GM21737 (cell line): ENCODE data around the gene PPP1R13B.
A peak's percentile ranks its signal among the peaks of the same experiment; 100 is the strongest.

ENCODE experiments used
- ATAC-seq: cut with Tn5 transposase; IDR thresholded peaks from one replicate; pipeline ENCODE4 v1.9.1; 2021; ENCODE audit warnings: mild to moderate bottlenecking, moderate library complexity; ENCODE audit not compliant: unreplicated experiment

The PPP1R13B gene

GRCh38 chr14:103702497-103703432, 144.6 kb downstream of the PPP1R13B start:
- no peak for ATAC-seq

GRCh38 chr14:103702095-103702494, 145.3 kb downstream of the PPP1R13B start:
- ATAC-seq = no peak

- no peak for ATAC-seq
These were observed 146.5 kb downstream of the PPP1R13B start for GRCh38 chr14:103700753-103701490.

GRCh38 chr14:103699901-103700752, 147.2 kb downstream of the PPP1R13B start:
- no peak for ATAC-seq

- ATAC-seq = no peak
These were observed 148.1 kb downstream of the PPP1R13B start for GRCh38 chr14:103699261-103699661.

- no peak for ATAC-seq
These were observed 148.8 kb downstream of the PPP1R13B start for GRCh38 chr14:103698380-103699260.

GRCh38 chr14:103697603-103698379, 149.6 kb downstream of the PPP1R13B start:
- ATAC-seq = no peak

GRCh38 chr14:103697206-103697602, 150.2 kb downstream of the PPP1R13B start:
- no peak for ATAC-seq

- no peak for ATAC-seq
These were observed 150.8 kb downstream of the PPP1R13B start for GRCh38 chr14:103696466-103697071.

- no peak for ATAC-seq
These were observed 151.3 kb downstream of the PPP1R13B start for GRCh38 chr14:103696070-103696402.

- no peak for ATAC-seq
These were observed 151.9 kb downstream of the PPP1R13B start for GRCh38 chr14:103695296-103696069.

GRCh38 chr14:103694572-103695026, 152.8 kb downstream of the PPP1R13B start:
- ATAC-seq = no peak

- ATAC-seq = no peak
These were observed 153.9 kb downstream of the PPP1R13B start for GRCh38 chr14:103693515-103693914.

GRCh38 chr14:103692871-103693270, 154.5 kb downstream of the PPP1R13B start:
- ATAC-seq = no peak

GRCh38 chr14:103692159-103692558, 155.2 kb downstream of the PPP1R13B start:
- ATAC-seq = peak; percentile 15

GRCh38 chr14:103691655-103692054, 155.7 kb downstream of the PPP1R13B start:
- peak; percentile 49 for ATAC-seq

GRCh38 chr14:103690332-103690731, 157.0 kb downstream of the PPP1R13B start:
- no peak for ATAC-seq
